ENCODE data around the gene GRAPL.
"Not testable (repeated sequence)": the region's sequence is repeated elsewhere in the genome, so short reads cannot be mapped to it uniquely, and the experiment has no call there.

GRAPL gene

GRCh38 chr17:19127148-19127980 is at the start of gene GRAPL:
GRAPL (plus strand) TSS chr17:19127589; CDS start chr17:19127620, 31 bp downstream.
- not testable (repeated sequence) for DNase-seq

- not testable (repeated sequence) for DNase-seq
These were observed 38.3 kb upstream of the GRAPL start for GRCh38 chr17:19088804-19089685.

- not testable (repeated sequence) for DNase-seq
These were observed 37.2 kb upstream of the GRAPL start for GRCh38 chr17:19090058-19090772.

GRCh38 chr17:19092737-19093683 is 34.4 kb upstream of the GRAPL start:
- not testable (repeated sequence) for DNase-seq

GRCh38 chr17:19093684-19094438 is 33.5 kb upstream of the GRAPL start:
- DNase-seq, result not testable (repeated sequence)

DNA sequence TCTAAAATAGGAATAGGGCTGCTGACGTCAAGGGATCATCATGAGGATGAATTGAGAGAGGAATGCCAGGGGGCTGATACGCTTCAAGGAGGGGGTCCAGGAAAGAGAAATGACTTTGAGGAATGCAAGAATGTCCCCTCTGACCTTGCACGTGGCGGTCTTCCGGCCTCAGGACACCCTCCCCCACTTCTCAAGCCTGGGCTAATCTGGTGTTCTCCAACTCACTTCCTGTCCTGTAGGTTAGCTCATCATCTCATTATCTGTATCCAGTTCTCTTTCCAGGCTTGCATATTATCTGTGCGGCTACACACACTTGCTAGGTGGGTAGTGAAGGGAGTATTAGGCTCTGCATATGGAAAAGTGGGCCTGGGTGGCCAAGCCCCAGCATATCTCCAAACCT is 18.9 kb upstream of the GRAPL start:
- DNase-seq, result not testable (repeated sequence)

- DNase-seq, result not testable (repeated sequence)
These were observed 16.9 kb upstream of the GRAPL start for GRCh38 chr17:19110189-19111097.

DNA sequence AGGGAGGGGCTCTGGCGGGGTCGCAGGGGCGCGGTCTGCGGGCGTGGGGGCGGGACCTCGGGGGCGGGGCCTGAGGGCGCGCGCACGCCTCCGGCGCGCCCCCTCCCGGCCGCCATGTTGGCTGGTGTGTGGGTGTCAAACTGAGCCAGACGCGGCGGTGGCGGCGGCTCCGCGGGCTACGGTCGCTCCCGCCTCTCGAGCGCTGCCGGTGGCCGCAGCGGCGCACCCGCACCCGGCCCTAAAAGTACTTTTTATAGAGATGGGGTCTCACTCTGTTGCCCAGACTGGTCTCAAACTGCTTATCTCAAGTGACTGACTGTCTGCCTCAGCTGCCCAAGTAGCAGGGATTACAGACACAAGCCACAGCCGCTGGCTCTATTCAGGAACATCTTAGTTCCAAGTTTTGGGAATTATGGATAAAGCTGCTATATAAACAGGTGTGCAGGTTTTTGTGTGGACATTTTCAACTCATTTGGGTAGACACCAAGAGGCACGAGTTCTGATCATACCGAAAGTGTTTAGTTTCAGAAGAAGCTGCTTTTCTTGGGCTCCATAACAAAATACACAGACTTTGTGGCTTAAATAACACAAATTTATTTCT is 16.2 kb upstream of the GRAPL start:
- DNase-seq, result not testable (repeated sequence)

GRCh38 chr17:19111801-19112458 is 15.5 kb upstream of the GRAPL start:
- DNase-seq, result not testable (repeated sequence)

- DNase-seq, result not testable (repeated sequence)
These were observed 14.9 kb upstream of the GRAPL start for GRCh38 chr17:19112459-19112826.

- DNase-seq, result not testable (repeated sequence)
These were observed 8.7 kb upstream of the GRAPL start for GRCh38 chr17:19118695-19119094.

DNA sequence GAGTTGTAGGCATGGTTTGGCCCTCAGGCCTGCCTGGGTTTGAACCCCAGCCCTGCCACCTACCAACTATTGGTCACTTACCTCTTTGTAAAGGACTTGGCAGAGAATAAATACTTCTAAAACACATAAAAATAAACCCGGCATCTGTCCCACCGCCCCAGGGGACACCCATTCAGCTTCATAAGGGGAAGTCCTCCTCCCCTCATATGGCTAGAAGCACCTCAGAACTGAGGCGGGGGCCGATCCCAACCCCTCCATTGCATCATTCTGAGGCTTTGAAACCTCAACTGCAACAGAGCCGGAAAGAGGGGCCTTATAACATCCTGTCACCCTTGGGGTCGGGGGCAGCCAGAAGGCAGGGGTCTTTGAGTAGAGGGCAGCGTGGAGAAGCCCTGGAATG is 2.1 kb upstream of the GRAPL start:
- DNase-seq, result not testable (repeated sequence)

DNA sequence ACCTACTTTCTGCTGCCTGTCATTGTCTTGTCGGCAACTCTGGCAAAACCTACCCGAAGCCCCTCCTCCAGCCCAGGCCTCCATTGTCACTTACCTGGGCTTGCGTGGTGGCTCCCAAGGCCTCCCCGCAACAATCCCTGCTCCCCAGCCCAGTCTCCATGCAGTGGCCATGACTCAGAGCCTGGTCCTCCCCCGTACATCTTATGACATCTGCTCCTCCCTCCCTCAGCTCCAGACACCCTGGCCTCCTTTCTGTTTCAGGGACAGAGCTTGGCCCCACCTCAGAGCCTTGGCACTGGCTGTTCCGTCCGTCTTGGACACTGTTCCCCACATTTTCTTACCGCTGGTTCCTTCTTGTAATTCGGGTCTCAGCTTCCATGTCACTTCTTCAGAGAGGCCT is 2.1 kb downstream of the GRAPL start:
- not testable (repeated sequence) for DNase-seq

- DNase-seq, result not testable (repeated sequence)
These were observed 3.7 kb downstream of the GRAPL start for GRCh38 chr17:19131108-19131507.

- DNase-seq, result not testable (repeated sequence)
These were observed 4.4 kb downstream of the GRAPL start for GRCh38 chr17:19131772-19132171.

- DNase-seq, result not testable (repeated sequence)
These were observed 6.4 kb downstream of the GRAPL start for GRCh38 chr17:19133793-19134192.

GRCh38 chr17:19135391-19135790 is 8.0 kb downstream of the GRAPL start:
- not testable (repeated sequence) for DNase-seq

- DNase-seq, result not testable (repeated sequence)
These were observed 8.7 kb downstream of the GRAPL start for GRCh38 chr17:19136138-19136537.

DNA sequence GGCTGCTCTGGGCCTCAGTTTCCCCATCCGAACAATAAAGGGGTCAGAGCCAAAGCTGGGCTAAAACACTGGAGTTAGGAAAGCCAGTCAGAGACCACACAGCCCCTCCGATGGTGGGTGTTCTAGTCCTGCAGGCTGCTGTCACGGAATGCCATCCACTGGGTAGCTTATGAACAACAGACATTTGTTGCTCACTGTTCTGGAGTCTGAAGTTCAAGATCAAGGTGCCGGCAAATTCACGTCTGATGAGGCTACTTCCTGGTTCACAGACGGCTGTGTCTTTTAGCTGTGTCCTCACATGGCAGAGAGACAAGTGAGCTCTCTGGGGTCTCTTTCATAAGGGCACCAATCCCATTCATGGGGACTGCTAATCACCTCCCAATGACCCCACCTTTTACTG is 9.2 kb downstream of the GRAPL start:
- DNase-seq, result not testable (repeated sequence)
